Stimulated activated CD8-positive, alpha-beta memory T cell treated with anti-CD3 and anti-CD28 coated beads, Interleukin-15, amount 100 ng/mL, for 48 hours (primary cell): ENCODE data around the gene SSX2B.
"Not testable (repeated sequence)": the region's sequence is repeated elsewhere in the genome, so short reads cannot be mapped to it uniquely, and the experiment has no call there.

Experiments used
- DNase-seq, 2 donors: peaks; one replicate each; pipeline ENCODE4 v3.0.0-alpha.2; 2020; ENCODE audit warnings: low read depth in 2 of 2

Gene SSX2B, protein sequence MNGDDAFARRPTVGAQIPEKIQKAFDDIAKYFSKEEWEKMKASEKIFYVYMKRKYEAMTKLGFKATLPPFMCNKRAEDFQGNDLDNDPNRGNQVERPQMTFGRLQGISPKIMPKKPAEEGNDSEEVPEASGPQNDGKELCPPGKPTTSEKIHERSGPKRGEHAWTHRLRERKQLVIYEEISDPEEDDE

GRCh38 chrX:52750952-52751351 is at the start of gene SSX2B:
Gene SSX2B (plus strand): TSS chrX:52751252. CDS start chrX:52752681, 1,429 bp downstream.
- not testable (repeated sequence) for DNase-seq

GRCh38 chrX:52707078-52707477 is 44.0 kb upstream of the SSX2B start, which contains the start of gene SSX2:
Gene SSX2 (minus strand): TSS chrX:52707178. CDS start chrX:52705749, 1,429 bp downstream.
- not testable (repeated sequence) for DNase-seq

DNA sequence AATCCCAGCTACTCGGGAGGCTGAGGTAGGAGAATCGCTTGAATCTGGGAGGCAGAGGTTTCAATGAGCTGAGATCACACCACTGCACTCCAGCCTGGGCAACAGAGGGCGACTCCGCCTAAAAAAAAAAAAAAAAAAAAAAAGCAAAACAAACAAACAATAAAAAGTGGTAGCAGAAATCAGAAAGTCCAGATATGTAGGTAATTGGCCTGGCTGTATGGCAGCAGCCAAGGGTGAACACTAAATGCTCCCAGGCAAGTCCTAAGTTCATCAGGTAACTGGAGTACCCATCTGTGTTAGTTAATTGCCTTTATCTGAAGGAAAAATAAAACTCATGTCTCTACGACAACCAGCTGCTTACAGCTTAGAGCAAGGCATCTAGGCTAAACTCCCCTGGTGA is 14.9 kb downstream of the SSX2B start:
- DNase-seq: not testable (repeated sequence)

DNA sequence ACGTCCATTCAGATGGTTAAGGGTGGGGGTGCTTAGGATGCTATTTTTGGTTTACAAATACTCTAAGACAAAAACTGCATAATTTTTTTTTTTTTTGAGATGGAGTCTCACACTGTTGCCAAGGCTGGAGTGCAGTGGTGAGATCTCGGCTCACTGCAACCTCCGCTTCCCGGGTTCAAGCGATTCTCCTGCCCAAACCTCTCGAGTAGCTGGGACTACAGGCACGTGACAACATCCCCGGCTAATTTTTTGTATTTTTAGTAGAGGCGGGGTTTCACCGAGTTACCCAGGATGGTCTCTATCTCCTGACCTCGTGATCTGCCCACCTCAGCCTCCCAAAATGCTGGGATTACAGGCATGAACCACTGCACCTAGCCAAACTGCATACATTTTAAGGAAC is 22.5 kb downstream of the SSX2B start:
- DNase-seq: not testable (repeated sequence)

DNA sequence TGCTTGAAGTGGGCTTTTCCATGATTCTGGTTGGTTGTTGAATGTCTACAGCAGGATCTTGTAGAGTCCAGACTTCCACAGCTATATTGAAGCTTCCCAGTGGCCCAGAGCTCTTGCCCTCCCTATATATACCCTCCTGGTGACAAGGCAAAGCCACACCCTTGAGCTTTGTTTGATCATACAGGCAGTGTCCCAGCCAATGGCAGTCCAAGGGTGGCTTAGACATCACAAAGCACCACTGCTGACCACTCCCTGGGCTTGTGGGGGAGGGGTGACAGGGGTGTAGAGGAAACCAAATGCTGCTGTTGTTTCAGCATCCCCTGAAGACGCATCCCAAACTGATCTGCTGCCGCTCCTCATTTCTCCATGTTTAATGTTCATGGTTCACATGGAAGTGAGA is 46.3 kb downstream of the SSX2B start, which contains the start of gene SPANXN5:
Gene SPANXN5 (minus strand): TSS at position 101 of the 400 bp plus-strand sequence. CDS start 79 bp downstream, at position 22.
- DNase-seq: not testable (repeated sequence)

DNA sequence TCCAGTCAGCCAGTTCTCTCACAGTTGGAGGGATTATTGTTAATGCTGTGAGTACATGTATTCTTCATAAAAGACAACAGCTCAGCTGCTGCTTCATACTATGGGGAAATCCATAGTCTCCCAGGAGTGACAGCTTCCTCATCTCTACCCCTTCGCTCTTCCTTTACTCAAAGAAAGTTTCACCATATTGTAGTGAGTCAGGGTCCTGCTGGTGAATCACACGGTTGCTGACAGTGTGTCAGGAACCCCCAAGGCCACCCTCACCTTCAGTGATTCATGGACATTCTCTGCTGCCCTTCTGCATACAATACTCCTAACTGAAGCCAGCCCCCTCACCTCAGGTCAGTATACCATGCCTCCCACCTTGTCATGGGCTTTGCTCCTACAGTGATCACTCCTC is 53.8 kb downstream of the SSX2B start:
- DNase-seq: not testable (repeated sequence)
